Measurements from ENCODE around the gene C3orf33. TPM values are rescaled to one million over a fixed set of nuclear protein-coding genes. Genes with fewer than 3 reads are reported as not detected.

Gene C3orf33
- total and polyA plus RNA-seq, 2 of the 13 experiments (the other 11 are each of a cell fraction or from before 2014, with no cell fraction given), result 9.2 to 12.6 TPM

- TF ChIP-seq ZNF775 (CRISPR knock-in tag; IDR thresholded peaks at IDR 0.05; ENCODE audit: borderline replicate concordance), result no peak
- TF ChIP-seq MEF2D (CRISPR knock-in tag; IDR thresholded peaks at IDR 0.05), result no peak
- no peak for TF ChIP-seq EHMT2 (IDR thresholded peaks at IDR 0.05; ENCODE audit: borderline replicate concordance, low read depth, low read length)
- TF ChIP-seq USF2 (IDR thresholded peaks at IDR 0.05; ENCODE audit: low read depth, low read length), result no peak
- no peak for TF ChIP-seq USF2 (CRISPR knock-in tag; IDR thresholded peaks at IDR 0.05; ENCODE audit: borderline replicate concordance)
- no peak for TF ChIP-seq SSRP1 (CRISPR knock-in tag; IDR thresholded peaks at IDR 0.05)
- TF ChIP-seq ZBTB46 (CRISPR knock-in tag; IDR thresholded peaks at IDR 0.05; ENCODE audit: borderline replicate concordance), result no peak
- TF ChIP-seq SP140L (CRISPR knock-in tag; IDR thresholded peaks at IDR 0.05; ENCODE audit: borderline replicate concordance), result no peak
- TF ChIP-seq GATAD1 (CRISPR knock-in tag; IDR thresholded peaks at IDR 0.05), result peak; percentile 44
- TF ChIP-seq MEIS2 (CRISPR knock-in tag; IDR thresholded peaks at IDR 0.05), result peak; percentile 87; the same call in 1 of the 2 replicates
- no peak for TF ChIP-seq HOXA7 (CRISPR knock-in tag; IDR thresholded peaks at IDR 0.05)
- peak; percentile 68 for TF ChIP-seq ZNF18 (CRISPR knock-in tag; IDR thresholded peaks at IDR 0.05; ENCODE audit: insufficient replicate concordance)
- peak; percentile 69 for TF ChIP-seq POGZ (CRISPR knock-in tag; IDR thresholded peaks at IDR 0.05)
- no peak; the same call in 1 of the 2 replicates for TF ChIP-seq ZKSCAN8 (CRISPR knock-in tag; IDR thresholded peaks at IDR 0.05; ENCODE audit: borderline replicate concordance)
- no peak for TF ChIP-seq SETDB1 (CRISPR knock-in tag; IDR thresholded peaks at IDR 0.05; ENCODE audit: borderline replicate concordance)
- TF ChIP-seq MIER3 (CRISPR knock-in tag; IDR thresholded peaks at IDR 0.05; ENCODE audit: borderline replicate concordance), result no peak
- peak; percentile 47; the same call in 1 of the 2 replicates for TF ChIP-seq ETV5 (CRISPR knock-in tag; IDR thresholded peaks at IDR 0.05; ENCODE audit: borderline replicate concordance)
- TF ChIP-seq ZFP36L1 (CRISPR knock-in tag; IDR thresholded peaks at IDR 0.05), result no peak
- peak; percentile 22; the same call in 1 of the 2 replicates for TF ChIP-seq SOX5 (CRISPR knock-in tag; IDR thresholded peaks at IDR 0.05; ENCODE audit: borderline replicate concordance)
- TF ChIP-seq ZMYM4 (CRISPR knock-in tag; IDR thresholded peaks at IDR 0.05), result peak; percentile 85; the same call in 1 of the 2 replicates
- no peak for TF ChIP-seq JUNB (CRISPR knock-in tag; IDR thresholded peaks at IDR 0.05; ENCODE audit: borderline replicate concordance)
- no peak for TF ChIP-seq SKI (IDR thresholded peaks at IDR 0.05; ENCODE audit: partially characterized antibody)
Measured at GRCh38 chr3:155805802-155806618, at the start of gene C3orf33 (continued).

Data from HepG2 (cell line).